Measurements from ENCODE around the gene POPDC2. TPM values are rescaled to one million over a fixed set of nuclear protein-coding genes. Genes with fewer than 3 reads are reported as not detected.

Gene POPDC2
- total and polyA plus RNA-seq, 4 donors = 9.5 to 17.5 (median 11.3) TPM

- peaks cover 1% of the 10 kb centered on the region for H3K9me3 ChIP-seq (ENCODE audit: control insufficient read depth, low read length)
- H3K27ac ChIP-seq (ENCODE audit: low read depth in 1 of 2, low read length in 2 of 2) = no peak overlapping the region
- intact Hi-C loops (cut with DNase I) = no loop called here
- WGBS, 2 donors = 79% methylated on average over 7 of the region's 7 CpGs
- DNase-seq = no peak
- ATAC-seq (ENCODE audit: low FRiP score) = no peak
- H3K27me3 ChIP-seq (ENCODE audit: control insufficient read depth in 1 of 2, insufficient read depth in 2 of 2, low read length in 1 of 2) = no peaks in the 10 kb centered on the region
- H3K4me3 ChIP-seq (ENCODE audit: low read length in 2 of 2) = no peak overlapping the region
- H3K4me1 ChIP-seq (ENCODE audit: control insufficient read depth in 1 of 2, insufficient read depth in 2 of 2, low read length in 2 of 2) = no peaks in the 10 kb centered on the region
- no peaks in the 10 kb centered on the region for H3K36me3 ChIP-seq (ENCODE audit: control insufficient read depth in 1 of 2, insufficient read depth in 2 of 2, low read length in 1 of 2)
Measured at GRCh38 chr3:119619094-119619493, 41.3 kb downstream of the POPDC2 start.

- Histone ChIP-seq H3K4me3 (ENCODE audit: low read length in 2 of 2) (no peak overlapping the region), H3K36me3 (ENCODE audit: control insufficient read depth in 1 of 2, insufficient read depth in 2 of 2, low read length in 1 of 2) (no peaks in the 10 kb centered on the region), H3K4me1 (ENCODE audit: control insufficient read depth in 1 of 2, insufficient read depth in 2 of 2, low read length in 2 of 2) (no peaks in the 10 kb centered on the region), H3K9me3 (ENCODE audit: control insufficient read depth, low read length) (no peaks in the 10 kb centered on the region), H3K27ac (ENCODE audit: low read depth in 1 of 2, low read length in 2 of 2) (no peak overlapping the region), H3K27me3 (ENCODE audit: control insufficient read depth in 1 of 2, insufficient read depth in 2 of 2, low read length in 1 of 2) (no peaks in the 10 kb centered on the region)
- intact Hi-C loops (cut with DNase I) = no loop called here
- WGBS, 2 donors = 83 to 86% methylated on average over 4 of the region's 4 CpGs
- DNase-seq = no peak
- no peak for ATAC-seq (ENCODE audit: low FRiP score)
Measured at GRCh38 chr3:119616056-119616455, 44.3 kb downstream of the POPDC2 start.

GRCh38 chr3:119613872-119614271 lies 46.5 kb downstream of the POPDC2 start:
- DNase-seq (no peak), ATAC-seq (ENCODE audit: low FRiP score) (no peak)
- Histone ChIP-seq H3K36me3 (ENCODE audit: control insufficient read depth in 1 of 2, insufficient read depth in 2 of 2, low read length in 1 of 2) (no peaks in the 10 kb centered on the region), H3K27ac (ENCODE audit: low read depth in 1 of 2, low read length in 2 of 2) (no peak overlapping the region), H3K9me3 (ENCODE audit: control insufficient read depth, low read length) (no peaks in the 10 kb centered on the region), H3K27me3 (ENCODE audit: control insufficient read depth in 1 of 2, insufficient read depth in 2 of 2, low read length in 1 of 2) (no peaks in the 10 kb centered on the region), H3K4me3 (ENCODE audit: low read length in 2 of 2) (no peak overlapping the region), H3K4me1 (ENCODE audit: control insufficient read depth in 1 of 2, insufficient read depth in 2 of 2, low read length in 2 of 2) (no peaks in the 10 kb centered on the region)
- WGBS, 2 donors = 88 to 97% methylated on average over 4 of the region's 4 CpGs
- intact Hi-C loops (cut with DNase I) = no loop called here

- intact Hi-C loops (cut with DNase I) = no loop called here
- ATAC-seq (ENCODE audit: low FRiP score) = no peak
- WGBS, 2 donors = 91 to 96% methylated on average over 1 of the region's 1 CpG
Measured at GRCh38 chr3:119613201-119613600, 47.2 kb downstream of the POPDC2 start.

GRCh38 chr3:119611664-119612063 lies 48.7 kb downstream of the POPDC2 start:
- WGBS, 2 donors = 93% methylated on average over 1 of the region's 1 CpG
- Histone ChIP-seq H3K36me3 (ENCODE audit: control insufficient read depth in 1 of 2, insufficient read depth in 2 of 2, low read length in 1 of 2) (no peaks in the 10 kb centered on the region), H3K27ac (ENCODE audit: low read depth in 1 of 2, low read length in 2 of 2) (no peak overlapping the region), H3K27me3 (ENCODE audit: control insufficient read depth in 1 of 2, insufficient read depth in 2 of 2, low read length in 1 of 2) (no peaks in the 10 kb centered on the region), H3K9me3 (ENCODE audit: control insufficient read depth, low read length) (no peaks in the 10 kb centered on the region), H3K4me1 (ENCODE audit: control insufficient read depth in 1 of 2, insufficient read depth in 2 of 2, low read length in 2 of 2) (no peaks in the 10 kb centered on the region), H3K4me3 (ENCODE audit: low read length in 2 of 2) (no peak overlapping the region)
- ATAC-seq (ENCODE audit: low FRiP score) (no peak), DNase-seq (no peak)
- intact Hi-C loops (cut with DNase I) = no loop called here

More at GRCh38 chr3:119613201-119613600, 47.2 kb downstream of the POPDC2 start:
- Histone ChIP-seq H3K4me1 (ENCODE audit: control insufficient read depth in 1 of 2, insufficient read depth in 2 of 2, low read length in 2 of 2) (no peaks in the 10 kb centered on the region), H3K36me3 (ENCODE audit: control insufficient read depth in 1 of 2, insufficient read depth in 2 of 2, low read length in 1 of 2) (no peaks in the 10 kb centered on the region), H3K4me3 (ENCODE audit: low read length in 2 of 2) (no peak overlapping the region), H3K9me3 (ENCODE audit: control insufficient read depth, low read length) (no peaks in the 10 kb centered on the region), H3K27ac (ENCODE audit: low read depth in 1 of 2, low read length in 2 of 2) (no peak overlapping the region), H3K27me3 (ENCODE audit: control insufficient read depth in 1 of 2, insufficient read depth in 2 of 2, low read length in 1 of 2) (no peaks in the 10 kb centered on the region)
- no peak for DNase-seq

- 69% methylated on average over 6 of the region's 6 CpGs for WGBS, 2 donors
- Histone ChIP-seq H3K27me3 (ENCODE audit: control insufficient read depth in 1 of 2, insufficient read depth in 2 of 2, low read length in 1 of 2) (no peaks in the 10 kb centered on the region), H3K4me1 (ENCODE audit: control insufficient read depth in 1 of 2, insufficient read depth in 2 of 2, low read length in 2 of 2) (no peaks in the 10 kb centered on the region), H3K36me3 (ENCODE audit: control insufficient read depth in 1 of 2, insufficient read depth in 2 of 2, low read length in 1 of 2) (no peaks in the 10 kb centered on the region), H3K4me3 (ENCODE audit: low read length in 2 of 2) (no peak overlapping the region), H3K9me3 (ENCODE audit: control insufficient read depth, low read length) (no peaks in the 10 kb centered on the region), H3K27ac (ENCODE audit: low read depth in 1 of 2, low read length in 2 of 2) (no peak overlapping the region)
- DNase-seq (no peak), ATAC-seq (ENCODE audit: low FRiP score) (no peak)
- intact Hi-C loops (cut with DNase I) = no loop called here
Measured at GRCh38 chr3:119609301-119609700, 51.1 kb downstream of the POPDC2 start.

GRCh38 chr3:119608405-119609000 lies 51.9 kb downstream of the POPDC2 start:
- intact Hi-C loops (cut with DNase I) = no loop called here
- DNase-seq = no peak
- 82 to 91% methylated on average over 6 of the region's 6 CpGs for WGBS, 2 donors
- ATAC-seq (ENCODE audit: low FRiP score) = no peak
- Histone ChIP-seq H3K4me3 (ENCODE audit: low read length in 2 of 2) (no peak overlapping the region), H3K27me3 (ENCODE audit: control insufficient read depth in 1 of 2, insufficient read depth in 2 of 2, low read length in 1 of 2) (no peaks in the 10 kb centered on the region), H3K27ac (ENCODE audit: low read depth in 1 of 2, low read length in 2 of 2) (no peak overlapping the region), H3K9me3 (ENCODE audit: control insufficient read depth, low read length) (no peaks in the 10 kb centered on the region), H3K4me1 (ENCODE audit: control insufficient read depth in 1 of 2, insufficient read depth in 2 of 2, low read length in 2 of 2) (no peaks in the 10 kb centered on the region), H3K36me3 (ENCODE audit: control insufficient read depth in 1 of 2, insufficient read depth in 2 of 2, low read length in 1 of 2) (no peaks in the 10 kb centered on the region)

GRCh38 chr3:119604878-119605277 lies 55.5 kb downstream of the POPDC2 start:
- Histone ChIP-seq H3K4me1 (ENCODE audit: control insufficient read depth in 1 of 2, insufficient read depth in 2 of 2, low read length in 2 of 2) (no peaks in the 10 kb centered on the region), H3K27ac (ENCODE audit: low read depth in 1 of 2, low read length in 2 of 2) (no peak overlapping the region), H3K4me3 (ENCODE audit: low read length in 2 of 2) (no peak overlapping the region), H3K27me3 (ENCODE audit: control insufficient read depth in 1 of 2, insufficient read depth in 2 of 2, low read length in 1 of 2) (no peaks in the 10 kb centered on the region), H3K36me3 (ENCODE audit: control insufficient read depth in 1 of 2, insufficient read depth in 2 of 2, low read length in 1 of 2) (no peaks in the 10 kb centered on the region), H3K9me3 (ENCODE audit: control insufficient read depth, low read length) (no peaks in the 10 kb centered on the region)
- DNase-seq = no peak
- no peak for ATAC-seq (ENCODE audit: low FRiP score)
- intact Hi-C loops (cut with DNase I) = no loop called here
- 91 to 100% methylated on average over 1 of the region's 1 CpG for WGBS, 2 donors

- no peak for ATAC-seq (ENCODE audit: low FRiP score)
- Histone ChIP-seq H3K4me1 (ENCODE audit: control insufficient read depth in 1 of 2, insufficient read depth in 2 of 2, low read length in 2 of 2) (no peaks in the 10 kb centered on the region), H3K27me3 (ENCODE audit: control insufficient read depth in 1 of 2, insufficient read depth in 2 of 2, low read length in 1 of 2) (no peaks in the 10 kb centered on the region), H3K9me3 (ENCODE audit: control insufficient read depth, low read length) (no peaks in the 10 kb centered on the region), H3K4me3 (ENCODE audit: low read length in 2 of 2) (no peak overlapping the region), H3K27ac (ENCODE audit: low read depth in 1 of 2, low read length in 2 of 2) (no peak overlapping the region), H3K36me3 (ENCODE audit: control insufficient read depth in 1 of 2, insufficient read depth in 2 of 2, low read length in 1 of 2) (no peaks in the 10 kb centered on the region)
- DNase-seq = no peak
- WGBS, 2 donors = 27 to 34% methylated on average over 1 of the region's 1 CpG
- intact Hi-C loops (cut with DNase I) = no loop called here
Measured at GRCh38 chr3:119602676-119603075, 57.7 kb downstream of the POPDC2 start.

Measured in aorta (tissue), 5 donors.